Measurements from ENCODE around the gene CTSO. TPM values are rescaled to one million over a fixed set of nuclear protein-coding genes. Genes with fewer than 3 reads are reported as not detected.

CTSO gene
- 10 to 100 TPM; 11.4 to 14.9 TPM for total RNA-seq

GRCh38 chr4:155953151-155954117, at the start of gene CTSO:
TSS of gene CTSO (minus strand) at chr4:155953866. CDS start at chr4:155953847, 19 bp downstream.
- peak; percentile 69 for DNase-seq (ENCODE audit: low spot score)
- Histone ChIP-seq H3K36me3 (no peaks in the 10 kb centered on the region), H3K4me1 (peaks cover 0 to 5% of the 10 kb centered on the region in 2 donors), H3K9me3 (no peaks in the 10 kb centered on the region), H3K27ac (peak within 1 kb of the TSS; percentile 96 to 99), H3K4me3 (peak within 1 kb of the TSS; percentile 80 to 88), H3K27me3 (no peaks in the 10 kb centered on the region)
- TF ChIP-seq CTCF (IDR thresholded peaks at IDR 0.05): peak; percentile 53 to 76

GRCh38 chr4:156000491-156000890, 46.8 kb upstream of the CTSO start:
- TF ChIP-seq CTCF (IDR thresholded peaks at IDR 0.05): no peak
- Histone ChIP-seq H3K27me3 (no peaks in the 10 kb centered on the region), H3K9me3 (no peaks in the 10 kb centered on the region), H3K36me3 (no peaks in the 10 kb centered on the region), H3K4me3 (no peak overlapping the region), H3K4me1 (no peaks in the 10 kb centered on the region), H3K27ac (no peak overlapping the region)
- no peak for DNase-seq (ENCODE audit: low spot score)

GRCh38 chr4:155999725-156000124, 46.1 kb upstream of the CTSO start:
- H3K9me3 ChIP-seq: no peaks in the 10 kb centered on the region
- DNase-seq (ENCODE audit: low spot score): no peak
- H3K4me3 ChIP-seq: no peak overlapping the region
- H3K27ac ChIP-seq: no peak overlapping the region
- H3K27me3 ChIP-seq: no peaks in the 10 kb centered on the region
- H3K36me3 ChIP-seq: no peaks in the 10 kb centered on the region
- peak in 1 of 2 donors; percentile 41 for TF ChIP-seq CTCF (IDR thresholded peaks at IDR 0.05)
- no peaks in the 10 kb centered on the region for H3K4me1 ChIP-seq

GRCh38 chr4:155995069-155995468, 41.4 kb upstream of the CTSO start:
- Histone ChIP-seq H3K4me1 (no peaks in the 10 kb centered on the region), H3K27me3 (no peaks in the 10 kb centered on the region), H3K9me3 (no peaks in the 10 kb centered on the region), H3K36me3 (no peaks in the 10 kb centered on the region), H3K27ac (no peak overlapping the region), H3K4me3 (no peak overlapping the region)
- DNase-seq (ENCODE audit: low spot score): no peak
- TF ChIP-seq CTCF (IDR thresholded peaks at IDR 0.05): no peak

- H3K27ac ChIP-seq: no peak overlapping the region
- no peak for TF ChIP-seq CTCF (IDR thresholded peaks at IDR 0.05)
- peaks cover 0 to 4% of the 10 kb centered on the region in 2 donors for H3K9me3 ChIP-seq
- H3K27me3 ChIP-seq: no peaks in the 10 kb centered on the region
- no peaks in the 10 kb centered on the region for H3K36me3 ChIP-seq
- no peaks in the 10 kb centered on the region for H3K4me1 ChIP-seq
- H3K4me3 ChIP-seq: no peak overlapping the region
- no peak for DNase-seq (ENCODE audit: low spot score)
Measured at GRCh38 chr4:155984106-155984797, 30.6 kb upstream of the CTSO start.

Measured in right atrium auricular region (tissue), 2 donors.